GM10248 (cell line): ENCODE measurements around the gene CRB2.

Source experiments
- CTCF ChIA-PET: fragments of 300-600 bp; sonication (Branson Sonifier 250); formaldehyde crosslinking; extraction: SDS; loops from one replicate; lab custom pipeline; 2021; ENCODE audit warnings: antibody characterized with exemption; lab: Yijun Ruan, JAX
- POLR2A ChIA-PET: fragments of 350-650 bp; sonication (Branson Sonifier 250); formaldehyde crosslinking; extraction: SDS; loops from one replicate; lab custom pipeline; 2020; ENCODE audit warnings: antibody characterized with exemption; lab: Yijun Ruan, JAX
- DNase-seq: peaks from one replicate; pipeline ENCODE4 v3.0.0; 2012; ENCODE audit errors: extremely low spot score
- CTCF ChIP-seq: IDR thresholded peaks from 2 replicates; pipeline ENCODE4 v1.5.1; 2012; ENCODE audit warnings: mild to moderate bottlenecking, low read depth; ENCODE audit errors: extremely low read depth, missing control alignments, control extremely low read depth

The CRB2 gene

GRCh38 chr9:123406016-123406415 is 50.0 kb downstream of the CRB2 start:
- no peak for TF ChIP-seq CTCF
- POLR2A ChIA-PET, result no interaction called here
- CTCF ChIA-PET, result no interaction called here
- DNase-seq, result no peak

GRCh38 chr9:123406691-123407216 is 50.8 kb downstream of the CRB2 start:
- TF ChIP-seq CTCF, result no peak
- ChIA-PET POLR2A (no interaction called here), CTCF (interaction anchor here (0.8 to 1.3 kb wide), 2 partner anchors 11 to 21 kb away, joined by 3 read pairs; no protein-coding TSS in a partner anchor)
- no peak for DNase-seq

- ChIA-PET CTCF (interaction anchor here (0.8 to 1.3 kb wide), 3 partner anchors 8 to 22 kb away, joined by 3 to 4 read pairs (median 3); no protein-coding TSS in a partner anchor), POLR2A (no interaction called here)
- no peak for DNase-seq
- no peak for TF ChIP-seq CTCF
Measured at GRCh38 chr9:123407217-123407851, 51.3 kb downstream of the CRB2 start.

- TF ChIP-seq CTCF, result no peak
- no peak for DNase-seq
- CTCF ChIA-PET, result interaction anchor here (1.3 to 1.5 kb wide), 2 partner anchors 9 to 23 kb away, joined by 3 to 4 read pairs; no protein-coding TSS in a partner anchor
- POLR2A ChIA-PET, result no interaction called here
Measured at GRCh38 chr9:123408313-123409262, 52.6 kb downstream of the CRB2 start.

GRCh38 chr9:123410281-123410910 is 54.4 kb downstream of the CRB2 start:
- DNase-seq, result no peak
- ChIA-PET POLR2A (no interaction called here), CTCF (interaction anchor here (1.1 to 1.5 kb wide), 2 partner anchors 8 to 60 kb away, joined by 3 to 4 read pairs; no protein-coding TSS in a partner anchor)
- no peak for TF ChIP-seq CTCF
